ENCODE measurements around the gene MOCS1. TPM values are rescaled to one million over a fixed set of nuclear protein-coding genes. Genes with fewer than 3 reads are reported as not detected.

The MOCS1 gene
- polyA plus RNA-seq, 2 donors = 3.8 to 5.9 TPM

DNA sequence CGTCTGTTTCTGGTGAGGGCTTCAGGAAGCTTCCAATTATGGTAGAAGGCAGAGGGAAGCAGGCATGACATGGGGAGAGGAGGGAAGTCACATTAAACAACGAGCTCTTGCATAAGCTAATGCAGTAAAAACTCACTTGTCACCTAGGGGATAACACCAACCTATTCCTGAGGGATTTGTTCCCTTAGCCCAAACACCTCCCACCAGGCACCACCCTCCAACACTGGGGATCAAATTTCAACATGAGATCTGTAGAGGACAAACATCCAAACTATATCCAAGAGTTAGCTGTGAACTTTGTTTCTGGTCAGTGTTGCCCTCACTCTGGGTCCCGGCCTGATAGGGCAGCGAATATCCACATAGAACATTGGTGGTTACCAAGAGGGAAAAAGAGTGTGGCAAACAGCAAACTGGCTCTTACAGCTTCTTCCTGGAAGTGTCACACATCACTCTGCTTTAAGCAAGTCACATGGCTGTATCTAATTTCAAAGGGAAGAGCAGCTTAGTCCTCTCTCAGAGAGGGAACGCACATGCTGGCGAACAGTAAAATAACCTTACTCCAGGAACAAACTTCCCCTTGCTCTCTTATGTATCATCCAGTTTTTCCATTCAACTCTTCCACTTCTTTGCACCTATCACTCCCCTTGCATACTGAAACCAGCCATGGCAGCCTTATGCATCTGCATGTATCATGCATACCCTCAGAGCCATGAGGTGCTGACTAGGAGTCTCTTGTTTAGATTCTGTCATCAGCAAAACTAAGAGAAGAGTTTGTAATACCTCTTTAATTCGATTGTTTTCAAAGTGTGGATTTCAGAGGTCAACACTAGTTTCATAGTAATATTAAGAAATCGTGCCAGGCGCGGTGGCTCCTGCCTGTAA, 4.8 kb upstream of the MOCS1 start:
- Histone ChIP-seq H3K4me3 (ENCODE audit: low read depth in 1 of 2, low read length in 2 of 2) (no peak overlapping the region), H3K4me1 (ENCODE audit: control insufficient read depth in 2 of 2, insufficient read depth in 2 of 2, low read length in 1 of 2) (no peaks in the 10 kb centered on the region), H3K9me3 (ENCODE audit: control insufficient read depth in 2 of 2, insufficient read depth in 1 of 2, low read depth in 1 of 2, low read length in 1 of 2) (no peaks in the 10 kb centered on the region), H3K27me3 (ENCODE audit: control insufficient read depth in 1 of 2, insufficient read depth in 2 of 2, low read length in 2 of 2) (no peaks in the 10 kb centered on the region), H3K27ac (ENCODE audit: low read depth in 2 of 2, low read length in 1 of 2) (no peak overlapping the region), H3K36me3 (ENCODE audit: control insufficient read depth in 2 of 2, insufficient read depth in 2 of 2, low read length in 1 of 2) (no peaks in the 10 kb centered on the region)
- 81 to 84% methylated on average over 10 of the region's 10 CpGs for WGBS, 2 donors

GRCh38 chr6:39937686-39938333, 3.5 kb upstream of the MOCS1 start:
- no peaks in the 10 kb centered on the region for H3K4me1 ChIP-seq (ENCODE audit: control insufficient read depth in 2 of 2, insufficient read depth in 2 of 2, low read length in 1 of 2)
- WGBS, 2 donors = 74 to 78% methylated on average over 3 of the region's 3 CpGs

GRCh38 chr6:39936857-39937256, 2.6 kb upstream of the MOCS1 start:
- Histone ChIP-seq H3K4me1 (ENCODE audit: control insufficient read depth in 2 of 2, insufficient read depth in 2 of 2, low read length in 1 of 2) (no peaks in the 10 kb centered on the region), H3K4me3 (ENCODE audit: low read depth in 1 of 2, low read length in 2 of 2) (no peak overlapping the region)
- 98 to 100% methylated on average over 1 of the region's 1 CpG for WGBS, 2 donors

More at GRCh38 chr6:39937686-39938333, 3.5 kb upstream of the MOCS1 start:
- no peaks in the 10 kb centered on the region for H3K36me3 ChIP-seq (ENCODE audit: control insufficient read depth in 2 of 2, insufficient read depth in 2 of 2, low read length in 1 of 2)
- no peak overlapping the region for H3K27ac ChIP-seq (ENCODE audit: low read depth in 2 of 2, low read length in 1 of 2)
- H3K27me3 ChIP-seq (ENCODE audit: control insufficient read depth in 1 of 2, insufficient read depth in 2 of 2, low read length in 2 of 2) = no peaks in the 10 kb centered on the region
- no peaks in the 10 kb centered on the region for H3K9me3 ChIP-seq (ENCODE audit: control insufficient read depth in 2 of 2, insufficient read depth in 1 of 2, low read depth in 1 of 2, low read length in 1 of 2)
- no peak overlapping the region for H3K4me3 ChIP-seq (ENCODE audit: low read depth in 1 of 2, low read length in 2 of 2)

GRCh38 chr6:39935241-39935640, 979 bp upstream of the MOCS1 start:
- H3K27ac ChIP-seq (ENCODE audit: low read depth in 2 of 2, low read length in 1 of 2) = no peak overlapping the region
- H3K27me3 ChIP-seq (ENCODE audit: control insufficient read depth in 1 of 2, insufficient read depth in 2 of 2, low read length in 2 of 2) = no peaks in the 10 kb centered on the region
- 66 to 83% methylated on average over 2 of the region's 2 CpGs for WGBS, 2 donors
- no peaks in the 10 kb centered on the region for H3K9me3 ChIP-seq (ENCODE audit: control insufficient read depth in 2 of 2, insufficient read depth in 1 of 2, low read depth in 1 of 2, low read length in 1 of 2)
- no peaks in the 10 kb centered on the region for H3K36me3 ChIP-seq (ENCODE audit: control insufficient read depth in 2 of 2, insufficient read depth in 2 of 2, low read length in 1 of 2)
- no peak overlapping the region for H3K4me3 ChIP-seq (ENCODE audit: low read depth in 1 of 2, low read length in 2 of 2)
- H3K4me1 ChIP-seq (ENCODE audit: control insufficient read depth in 2 of 2, insufficient read depth in 2 of 2, low read length in 1 of 2) = peaks cover 0 to 4% of the 10 kb centered on the region in 2 donors

More at GRCh38 chr6:39936857-39937256, 2.6 kb upstream of the MOCS1 start:
- H3K36me3 ChIP-seq (ENCODE audit: control insufficient read depth in 2 of 2, insufficient read depth in 2 of 2, low read length in 1 of 2) = no peaks in the 10 kb centered on the region
- H3K27ac ChIP-seq (ENCODE audit: low read depth in 2 of 2, low read length in 1 of 2) = no peak overlapping the region
- no peaks in the 10 kb centered on the region for H3K27me3 ChIP-seq (ENCODE audit: control insufficient read depth in 1 of 2, insufficient read depth in 2 of 2, low read length in 2 of 2)
- H3K9me3 ChIP-seq (ENCODE audit: control insufficient read depth in 2 of 2, insufficient read depth in 1 of 2, low read depth in 1 of 2, low read length in 1 of 2) = no peaks in the 10 kb centered on the region

- H3K36me3 ChIP-seq (ENCODE audit: control insufficient read depth in 2 of 2, insufficient read depth in 2 of 2, low read length in 1 of 2) = no peaks in the 10 kb centered on the region
- peak overlapping the region; percentile 39 to 85 for H3K27ac ChIP-seq (ENCODE audit: low read depth in 2 of 2, low read length in 1 of 2)
- WGBS, 2 donors = 19 to 27% methylated on average over 9 of the region's 9 CpGs
- peaks cover 0 to 4% of the 10 kb centered on the region in 2 donors for H3K4me1 ChIP-seq (ENCODE audit: control insufficient read depth in 2 of 2, insufficient read depth in 2 of 2, low read length in 1 of 2)
- H3K27me3 ChIP-seq (ENCODE audit: control insufficient read depth in 1 of 2, insufficient read depth in 2 of 2, low read length in 2 of 2) = no peaks in the 10 kb centered on the region
- H3K9me3 ChIP-seq (ENCODE audit: control insufficient read depth in 2 of 2, insufficient read depth in 1 of 2, low read depth in 1 of 2, low read length in 1 of 2) = no peaks in the 10 kb centered on the region
- H3K4me3 ChIP-seq (ENCODE audit: low read depth in 1 of 2, low read length in 2 of 2) = peak overlapping the region; percentile 69 to 76
These were observed 562 bp downstream of the MOCS1 start for GRCh38 chr6:39933669-39934130.

DNA sequence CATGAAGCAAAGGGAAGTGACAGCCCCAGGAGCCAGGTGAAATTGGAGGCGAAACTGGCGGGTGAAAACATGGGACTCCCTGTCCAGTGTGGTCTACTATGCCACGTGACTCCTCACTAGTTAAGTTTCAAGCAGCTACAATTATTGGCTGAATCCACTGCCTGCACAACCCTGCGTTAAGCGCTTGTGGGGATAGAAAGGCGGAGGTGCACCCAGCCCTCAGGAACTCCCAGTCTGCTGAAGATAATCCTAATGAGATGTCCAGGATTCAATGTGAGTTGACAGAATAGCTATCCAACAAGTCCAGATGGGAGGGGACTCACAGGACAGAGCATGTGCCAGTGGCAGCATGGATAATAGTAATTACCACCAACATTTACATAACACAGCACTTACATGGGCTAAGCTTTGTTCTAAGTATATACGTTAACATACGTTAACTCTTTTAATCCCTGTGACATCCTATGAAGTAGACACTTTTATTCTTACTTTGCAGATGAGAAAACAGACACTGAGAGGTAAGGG, 1.8 kb downstream of the MOCS1 start:
- Histone ChIP-seq H3K36me3 (ENCODE audit: control insufficient read depth in 2 of 2, insufficient read depth in 2 of 2, low read length in 1 of 2) (no peaks in the 10 kb centered on the region), H3K27me3 (ENCODE audit: control insufficient read depth in 1 of 2, insufficient read depth in 2 of 2, low read length in 2 of 2) (no peaks in the 10 kb centered on the region), H3K4me3 (ENCODE audit: low read depth in 1 of 2, low read length in 2 of 2) (peak overlapping the region in 1 of 2 donors; percentile 0), H3K27ac (ENCODE audit: low read depth in 2 of 2, low read length in 1 of 2) (no peak overlapping the region), H3K4me1 (ENCODE audit: control insufficient read depth in 2 of 2, insufficient read depth in 2 of 2, low read length in 1 of 2) (peaks cover 0 to 4% of the 10 kb centered on the region in 2 donors), H3K9me3 (ENCODE audit: control insufficient read depth in 2 of 2, insufficient read depth in 1 of 2, low read depth in 1 of 2, low read length in 1 of 2) (no peaks in the 10 kb centered on the region)
- 83 to 86% methylated on average over 8 of the region's 8 CpGs for WGBS, 2 donors

DNA sequence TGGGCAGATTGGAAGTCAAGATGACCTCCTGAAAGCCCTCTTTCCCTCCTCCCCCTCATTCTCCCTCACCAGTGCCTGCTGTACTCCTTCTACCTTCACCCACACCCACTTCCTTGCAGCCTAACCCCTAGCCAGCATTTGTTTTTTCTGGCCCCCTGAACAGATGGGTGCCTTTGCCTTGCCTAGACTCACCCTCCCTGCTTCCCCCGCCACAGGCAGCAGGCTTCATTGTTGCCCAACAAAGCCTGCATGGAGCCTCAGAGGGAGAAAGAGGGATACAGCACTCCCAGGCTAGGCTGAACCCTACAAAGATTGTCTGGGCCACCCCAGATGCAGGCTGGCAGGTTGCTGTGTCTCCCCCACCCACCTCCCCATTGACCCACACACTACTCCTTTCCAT, 2.7 kb downstream of the MOCS1 start:
- Histone ChIP-seq H3K27ac (ENCODE audit: low read depth in 2 of 2, low read length in 1 of 2) (no peak overlapping the region), H3K9me3 (ENCODE audit: control insufficient read depth in 2 of 2, insufficient read depth in 1 of 2, low read depth in 1 of 2, low read length in 1 of 2) (no peaks in the 10 kb centered on the region), H3K27me3 (ENCODE audit: control insufficient read depth in 1 of 2, insufficient read depth in 2 of 2, low read length in 2 of 2) (no peaks in the 10 kb centered on the region), H3K4me1 (ENCODE audit: control insufficient read depth in 2 of 2, insufficient read depth in 2 of 2, low read length in 1 of 2) (peaks cover 0 to 7% of the 10 kb centered on the region in 2 donors), H3K4me3 (ENCODE audit: low read depth in 1 of 2, low read length in 2 of 2) (no peak overlapping the region), H3K36me3 (ENCODE audit: control insufficient read depth in 2 of 2, insufficient read depth in 2 of 2, low read length in 1 of 2) (no peaks in the 10 kb centered on the region)
- WGBS, 2 donors = 58 to 60% methylated on average over 1 of the region's 1 CpG

DNA sequence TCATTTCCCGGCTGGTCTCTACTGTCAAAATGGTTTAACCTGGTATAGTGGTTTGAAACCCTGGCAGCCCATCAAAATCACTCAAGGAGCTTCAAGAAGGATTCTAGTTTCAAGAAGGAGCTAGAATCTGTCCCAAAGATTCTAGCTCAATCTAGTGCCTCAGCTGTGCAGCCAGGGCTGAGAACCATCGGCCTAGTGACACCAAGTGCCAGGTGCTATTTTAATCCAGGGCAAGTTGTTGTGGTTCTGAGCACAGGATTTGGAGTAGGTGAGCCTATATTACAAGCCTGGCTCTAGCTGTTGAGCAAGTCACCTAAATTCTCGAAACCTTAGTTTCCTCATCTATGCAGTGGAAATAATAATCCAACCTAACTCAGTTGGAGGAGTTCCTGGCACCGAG, 3.7 kb downstream of the MOCS1 start:
- no peaks in the 10 kb centered on the region for H3K9me3 ChIP-seq (ENCODE audit: control insufficient read depth in 2 of 2, insufficient read depth in 1 of 2, low read depth in 1 of 2, low read length in 1 of 2)
- no peak overlapping the region for H3K4me3 ChIP-seq (ENCODE audit: low read depth in 1 of 2, low read length in 2 of 2)
- no peaks in the 10 kb centered on the region for H3K27me3 ChIP-seq (ENCODE audit: control insufficient read depth in 1 of 2, insufficient read depth in 2 of 2, low read length in 2 of 2)
- WGBS, 2 donors = 78 to 87% methylated on average over 4 of the region's 4 CpGs
- peaks cover 0 to 4% of the 10 kb centered on the region in 2 donors for H3K36me3 ChIP-seq (ENCODE audit: control insufficient read depth in 2 of 2, insufficient read depth in 2 of 2, low read length in 1 of 2)
- no peak overlapping the region for H3K27ac ChIP-seq (ENCODE audit: low read depth in 2 of 2, low read length in 1 of 2)
- peaks cover 0 to 7% of the 10 kb centered on the region in 2 donors for H3K4me1 ChIP-seq (ENCODE audit: control insufficient read depth in 2 of 2, insufficient read depth in 2 of 2, low read length in 1 of 2)

DNA sequence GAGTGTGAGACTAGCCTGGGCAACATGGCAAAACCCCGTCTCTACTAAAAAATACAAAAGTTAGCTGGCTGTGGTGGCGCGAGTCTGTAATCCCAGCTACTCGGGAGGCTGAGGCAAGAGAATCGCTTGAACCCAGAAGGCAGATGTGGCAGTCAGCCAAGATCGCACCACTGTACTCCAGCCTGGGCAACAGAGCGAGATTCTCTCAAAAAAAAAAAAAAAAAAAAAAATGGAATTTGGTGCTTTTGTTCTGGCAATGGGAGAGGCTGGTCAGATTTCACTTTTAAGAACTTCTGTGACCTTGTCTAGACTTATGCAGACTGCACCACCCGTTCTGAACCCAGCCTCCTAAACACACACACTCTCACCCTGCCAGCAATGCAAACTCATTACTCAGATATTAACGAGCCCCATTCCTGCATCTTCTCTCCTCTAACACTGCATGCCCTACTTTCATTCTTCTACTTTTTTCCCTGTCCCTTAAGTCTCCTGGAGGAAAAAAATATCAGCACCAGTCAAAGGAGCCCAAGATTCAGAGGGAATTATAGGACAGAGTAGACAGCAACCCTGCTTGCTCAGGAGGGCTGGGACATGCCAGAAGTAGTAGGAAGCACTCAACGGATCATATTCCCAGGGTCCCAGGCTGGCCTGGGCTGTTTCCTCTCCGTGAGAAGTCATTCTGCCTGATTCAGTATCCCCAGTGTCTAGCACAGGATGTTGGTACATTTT, 4.4 kb downstream of the MOCS1 start:
- 70 to 71% methylated on average over 11 of the region's 11 CpGs for WGBS, 2 donors
- H3K4me1 ChIP-seq (ENCODE audit: control insufficient read depth in 2 of 2, insufficient read depth in 2 of 2, low read length in 1 of 2) = peaks cover 0 to 7% of the 10 kb centered on the region in 2 donors
- peaks cover 0 to 8% of the 10 kb centered on the region in 2 donors for H3K36me3 ChIP-seq (ENCODE audit: control insufficient read depth in 2 of 2, insufficient read depth in 2 of 2, low read length in 1 of 2)
- no peak overlapping the region for H3K4me3 ChIP-seq (ENCODE audit: low read depth in 1 of 2, low read length in 2 of 2)
- no peaks in the 10 kb centered on the region for H3K9me3 ChIP-seq (ENCODE audit: control insufficient read depth in 2 of 2, insufficient read depth in 1 of 2, low read depth in 1 of 2, low read length in 1 of 2)
- H3K27me3 ChIP-seq (ENCODE audit: control insufficient read depth in 1 of 2, insufficient read depth in 2 of 2, low read length in 2 of 2) = no peaks in the 10 kb centered on the region
- peak overlapping the region in 1 of 2 donors; percentile 7 for H3K27ac ChIP-seq (ENCODE audit: low read depth in 2 of 2, low read length in 1 of 2)

All from esophagus (tissue), 2 donors.